Right lobe of liver (tissue), 6 donors: ENCODE data around the gene DNM1. TPM values are rescaled to one million over a fixed set of nuclear protein-coding genes. Genes with fewer than 3 reads are reported as not detected.

Experiments
- ATAC-seq, 4 donors: fragments of 200-7000 bp; cut with Tn5 transposase; one replicate each; pipeline ENCODE4 v1.9.1; 2020; ENCODE audit warnings: mild to moderate bottlenecking in 4 of 4, moderate library complexity in 4 of 4
- DNase-seq, 3 donors: peaks; one replicate each; pipeline ENCODE4 v3.0.0-alpha.2; 2020
- H3K27ac ChIP-seq, 3 donors: fragments of 200-600 bp; one replicate each; pipeline ENCODE4 v1.8.0; 2022
- H3K27me3 ChIP-seq, 2 donors: fragments of 200-600 bp; one replicate each; pipeline ENCODE4 v1.8.0; 2022
- H3K36me3 ChIP-seq, 4 donors: fragments of 200-600 bp; sonication (generic) in 1 of 4; one replicate each; pipeline versions ENCODE4 v1.5.1 to v1.8.0; 2017 to 2022; ENCODE audit warnings: control low read depth in 1 of 4
- H3K4me1 ChIP-seq, 4 donors: fragments of 200-600 bp; sonication (generic) in 1 of 4; one replicate each; pipeline versions ENCODE4 v1.5.1 to v1.8.0; 2017 to 2022; ENCODE audit warnings: control low read depth in 1 of 4
- H3K4me3 ChIP-seq, 3 donors: fragments of 200-600 bp; one replicate each; pipeline ENCODE4 v1.8.0; 2022
- H3K9me3 ChIP-seq, 4 donors: fragments of 200-600 bp; sonication (generic) in 1 of 4; one replicate each; pipeline versions ENCODE4 v1.5.1 to v1.8.0; 2017 to 2022; ENCODE audit warnings: control low read depth in 1 of 4
- POLR2A ChIP-seq: fragments of 450-650 bp; IDR thresholded peaks from one replicate; pipeline ENCODE4 v1.6.1; 2017; ENCODE audit warnings: antibody characterized with exemption, mild to moderate bottlenecking
- WGBS: methylation state at CpG from one replicate; pipeline ENCODE4 v1.1.6; 2018; ENCODE audit warnings: low coverage, low lambda C conversion rate; ENCODE audit not compliant: insufficient coverage; ENCODE audit errors: missing lambda C conversion rate; 5-methylcytosine and 5-hydroxymethylcytosine counted together
- intact Hi-C, 2 donors: fragments of 100-400 bp; cut with DNase I; formaldehyde crosslinking; loops; one replicate each; pipeline versions ENCODE4 v1.11.2 to v1.14.1; 2022
- total RNA-seq, 6 experiments: library from RNA; depleted of rRNA in 2 of 6; stranded (reverse); fragments of >200 nt in 2 of 6; fragmentation: NEBNext Ultra II Directional in 3 of 6; extraction: Animal tissue kit (Norgen Biotek cat#: 25700) in 3 of 6; gene quantifications; one replicate each; pipeline versions ENCODE4 v1.1.0 to v1.2.4, GENCODE V29; 2016 to 2023
- TF ChIP-seq, protein P1 (sequence below), 4 donors: fragments of 200-600 bp in 3 of 4; fragments of 450-650 bp in 1 of 4; IDR thresholded peaks; one replicate each; pipeline versions ENCODE4 v1.5.1 to v1.8.0; 2016 to 2022; ENCODE audit warnings: antibody characterized with exemption in 4 of 4, mild to moderate bottlenecking in 2 of 4
- donor health status: DM: no; HTN: yes; CAD: no.
- donor health status: DM: no; HTN: no; CAD: no.
- donor health status: DM: no; HTN: no; CAD: no.
- donor health status: DM: no; HTN: yes; CAD: no.
- donor health status: DM: no; HTN: yes; CAD: no.

The DNM1 gene
- total RNA-seq, 6 experiments from 2014 or later: 0.43 to 3.1 (median 1.8) TPM

DNA sequence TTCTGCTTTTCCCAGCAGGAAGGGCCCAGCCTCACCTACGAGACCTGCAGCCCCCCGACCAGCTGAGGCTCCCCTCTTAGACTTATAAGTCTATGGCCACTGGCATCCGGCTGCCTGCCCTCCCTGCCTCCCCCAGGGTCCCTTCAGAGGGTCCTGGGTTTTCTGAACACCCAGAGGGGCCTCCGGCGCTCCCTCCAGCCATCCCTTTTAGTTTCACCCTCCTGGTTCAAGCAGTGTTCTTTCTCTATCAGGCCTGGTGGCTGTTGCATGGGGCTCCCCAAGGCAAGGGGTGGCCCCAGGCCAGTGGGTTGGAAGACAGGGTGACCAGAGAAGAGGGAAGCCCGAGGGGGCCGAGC, 50.8 kb downstream of the DNM1 start:
- H3K27me3 ChIP-seq: no peaks in the 10 kb centered on the region
- no peak for TF ChIP-seq POLR2A
- TF ChIP-seq, protein P1, sequence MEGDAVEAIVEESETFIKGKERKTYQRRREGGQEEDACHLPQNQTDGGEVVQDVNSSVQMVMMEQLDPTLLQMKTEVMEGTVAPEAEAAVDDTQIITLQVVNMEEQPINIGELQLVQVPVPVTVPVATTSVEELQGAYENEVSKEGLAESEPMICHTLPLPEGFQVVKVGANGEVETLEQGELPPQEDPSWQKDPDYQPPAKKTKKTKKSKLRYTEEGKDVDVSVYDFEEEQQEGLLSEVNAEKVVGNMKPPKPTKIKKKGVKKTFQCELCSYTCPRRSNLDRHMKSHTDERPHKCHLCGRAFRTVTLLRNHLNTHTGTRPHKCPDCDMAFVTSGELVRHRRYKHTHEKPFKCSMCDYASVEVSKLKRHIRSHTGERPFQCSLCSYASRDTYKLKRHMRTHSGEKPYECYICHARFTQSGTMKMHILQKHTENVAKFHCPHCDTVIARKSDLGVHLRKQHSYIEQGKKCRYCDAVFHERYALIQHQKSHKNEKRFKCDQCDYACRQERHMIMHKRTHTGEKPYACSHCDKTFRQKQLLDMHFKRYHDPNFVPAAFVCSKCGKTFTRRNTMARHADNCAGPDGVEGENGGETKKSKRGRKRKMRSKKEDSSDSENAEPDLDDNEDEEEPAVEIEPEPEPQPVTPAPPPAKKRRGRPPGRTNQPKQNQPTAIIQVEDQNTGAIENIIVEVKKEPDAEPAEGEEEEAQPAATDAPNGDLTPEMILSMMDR (IDR thresholded peaks at IDR 0.05): no peak
- DNase-seq: no peak
- no peak overlapping the region for H3K4me3 ChIP-seq
- H3K9me3 ChIP-seq: no peaks in the 10 kb centered on the region
- no peak overlapping the region for H3K27ac ChIP-seq
- intact Hi-C loops: no loop called here
- H3K4me1 ChIP-seq: peaks cover 0 to 10% (median 0%) of the 10 kb centered on the region in 4 donors
- no peak for ATAC-seq
- H3K36me3 ChIP-seq: peaks cover 0 to 24% (median 14%) of the 10 kb centered on the region in 4 donors
- WGBS: 90% methylated on average over 2 of the region's 7 CpGs

DNA sequence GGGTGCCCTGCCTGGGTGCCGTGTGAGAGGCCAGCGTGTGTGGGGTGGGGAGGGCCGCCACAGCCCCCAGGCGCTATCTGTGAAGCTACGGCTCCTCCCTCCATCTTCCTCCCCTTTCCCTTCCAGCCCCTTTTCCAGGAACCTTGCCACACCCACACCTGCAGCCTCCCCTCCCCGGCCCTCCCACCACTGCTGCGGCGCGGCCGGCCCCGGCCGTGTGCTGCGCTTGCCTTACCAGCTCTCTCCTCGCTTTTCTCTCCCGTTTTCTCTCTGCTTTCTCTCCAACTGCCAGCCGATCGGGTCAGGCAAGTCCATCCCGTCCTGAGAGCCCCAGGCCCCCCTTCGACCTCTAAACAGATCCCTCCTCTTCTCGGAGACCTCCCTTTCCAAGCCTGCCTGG, 51.2 kb downstream of the DNM1 start:
- ATAC-seq (no peak), DNase-seq (no peak)
- Histone ChIP-seq H3K4me3 (no peak overlapping the region), H3K4me1 (peaks cover 0 to 10% (median 0%) of the 10 kb centered on the region in 4 donors), H3K27ac (no peak overlapping the region), H3K27me3 (no peaks in the 10 kb centered on the region), H3K36me3 (peaks cover 0 to 28% (median 17%) of the 10 kb centered on the region in 4 donors), H3K9me3 (no peaks in the 10 kb centered on the region)
- 85% methylated on average over 8 of the region's 20 CpGs for WGBS
- intact Hi-C loops: no loop called here
- TF ChIP-seq, protein P1 (IDR thresholded peaks at IDR 0.05): no peak
- TF ChIP-seq POLR2A: no peak

DNA sequence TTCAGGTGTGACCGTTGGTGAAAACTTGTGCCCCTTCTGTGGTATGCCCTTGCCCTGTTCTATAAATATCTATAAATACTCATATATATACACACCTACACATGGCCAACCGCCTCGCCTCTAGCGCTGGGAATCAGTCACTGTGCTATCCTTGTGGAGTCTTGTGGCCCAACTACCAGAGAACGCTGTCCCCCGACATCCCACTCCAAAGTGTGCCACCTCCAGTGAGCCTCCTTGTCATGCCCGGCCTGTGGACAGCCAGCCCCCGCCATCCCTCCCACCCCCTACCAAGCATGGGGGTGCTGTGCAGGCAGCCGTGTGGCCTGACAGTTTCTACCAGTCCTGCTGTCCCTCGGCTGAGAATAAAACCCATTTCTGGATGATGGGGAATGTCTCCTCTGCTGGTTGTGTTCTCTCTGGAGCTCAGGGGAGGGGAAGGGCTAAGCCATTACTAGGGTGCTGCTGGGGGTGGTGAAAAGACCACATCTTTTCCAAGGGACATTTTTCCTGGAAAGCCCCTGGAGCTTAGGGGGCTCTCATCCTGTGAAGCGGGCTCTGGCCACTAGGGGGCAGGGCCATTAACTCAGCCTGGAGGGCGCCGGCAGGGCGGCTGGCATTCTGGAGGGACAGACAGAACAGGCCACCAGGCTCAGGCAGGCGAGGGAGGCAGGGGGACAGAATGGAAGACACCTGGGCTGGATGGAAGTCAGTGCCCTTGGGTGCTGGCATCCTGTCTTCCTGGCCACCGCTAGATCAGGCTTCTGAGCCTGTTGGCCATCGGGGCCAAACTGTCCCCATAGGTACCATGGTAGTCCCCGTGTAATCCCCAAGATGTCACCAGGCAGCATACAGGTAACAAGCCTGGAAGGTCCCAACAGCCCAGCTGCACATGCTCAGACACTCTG, 51.9 kb downstream of the DNM1 start:
- intact Hi-C loops: no loop called here
- Histone ChIP-seq H3K27ac (no peak overlapping the region), H3K9me3 (no peaks in the 10 kb centered on the region), H3K36me3 (peaks cover 0 to 36% (median 22%) of the 10 kb centered on the region in 4 donors), H3K4me1 (peaks cover 0 to 10% (median 0%) of the 10 kb centered on the region in 4 donors), H3K27me3 (no peaks in the 10 kb centered on the region), H3K4me3 (no peak overlapping the region)
- peak in 1 of 3 donors; percentile 65 for DNase-seq
- peak; percentile 50 to 71 (median 62) for ATAC-seq
- TF ChIP-seq POLR2A: no peak
- TF ChIP-seq, protein P1 (IDR thresholded peaks at IDR 0.05): peak; percentile 59 to 74 (median 70)
- 55% methylated on average over 6 of the region's 18 CpGs for WGBS

DNA sequence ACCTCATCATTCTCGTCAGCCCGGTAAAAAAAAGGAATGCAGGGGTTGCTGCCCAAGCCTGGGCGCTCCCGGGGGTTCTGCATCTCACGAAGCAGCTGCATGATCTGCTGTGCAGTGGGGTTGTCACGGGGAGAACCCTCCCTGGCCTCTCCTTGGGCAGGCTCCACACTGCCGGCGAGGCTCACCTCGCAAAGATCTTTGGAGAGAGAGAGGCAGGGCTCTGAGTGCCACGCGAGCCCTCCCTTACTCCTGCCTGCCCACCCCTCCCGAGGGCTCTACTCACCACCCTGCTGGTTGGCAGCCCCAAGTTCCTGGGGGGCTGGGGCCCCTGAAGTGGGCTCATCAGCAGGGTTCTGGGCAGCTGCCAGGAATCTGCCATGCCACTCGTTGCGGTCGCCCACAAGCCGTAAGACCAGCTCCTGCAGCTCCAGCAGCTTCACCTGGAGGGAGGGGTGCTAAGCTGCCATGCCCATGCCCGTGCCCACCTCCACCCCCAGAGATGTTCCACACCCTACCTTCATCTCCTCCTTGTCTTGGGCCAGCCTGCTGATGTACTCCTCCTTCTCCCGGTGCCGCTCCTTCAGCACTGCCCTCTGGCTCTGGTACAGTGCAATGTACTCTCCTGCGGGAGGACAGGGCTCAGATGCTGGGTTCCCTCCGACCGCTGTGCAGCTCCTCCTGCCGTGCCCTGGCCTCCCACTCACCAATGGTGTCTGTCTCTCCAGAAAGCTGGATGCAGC, 54.1 kb downstream of the DNM1 start:
- Histone ChIP-seq H3K27ac (no peak overlapping the region), H3K4me3 (no peak overlapping the region), H3K4me1 (no peaks in the 10 kb centered on the region), H3K9me3 (no peaks in the 10 kb centered on the region), H3K36me3 (peaks cover 0 to 56% (median 36%) of the 10 kb centered on the region in 4 donors), H3K27me3 (no peaks in the 10 kb centered on the region)
- no CpG with 5 or more reads among the region's 23 CpGs for WGBS
- intact Hi-C loops: no loop called here
- DNase-seq (no peak), ATAC-seq (no peak)
- TF ChIP-seq, protein P1 (IDR thresholded peaks at IDR 0.05): no peak
- TF ChIP-seq POLR2A: no peak
